ENCODE data around the gene TRIO. TPM values are rescaled to one million over a fixed set of nuclear protein-coding genes. Genes with fewer than 3 reads are reported as not detected.

The TRIO gene
- total RNA-seq, 1 donor from 2014 or later, result 170 TPM

DNA sequence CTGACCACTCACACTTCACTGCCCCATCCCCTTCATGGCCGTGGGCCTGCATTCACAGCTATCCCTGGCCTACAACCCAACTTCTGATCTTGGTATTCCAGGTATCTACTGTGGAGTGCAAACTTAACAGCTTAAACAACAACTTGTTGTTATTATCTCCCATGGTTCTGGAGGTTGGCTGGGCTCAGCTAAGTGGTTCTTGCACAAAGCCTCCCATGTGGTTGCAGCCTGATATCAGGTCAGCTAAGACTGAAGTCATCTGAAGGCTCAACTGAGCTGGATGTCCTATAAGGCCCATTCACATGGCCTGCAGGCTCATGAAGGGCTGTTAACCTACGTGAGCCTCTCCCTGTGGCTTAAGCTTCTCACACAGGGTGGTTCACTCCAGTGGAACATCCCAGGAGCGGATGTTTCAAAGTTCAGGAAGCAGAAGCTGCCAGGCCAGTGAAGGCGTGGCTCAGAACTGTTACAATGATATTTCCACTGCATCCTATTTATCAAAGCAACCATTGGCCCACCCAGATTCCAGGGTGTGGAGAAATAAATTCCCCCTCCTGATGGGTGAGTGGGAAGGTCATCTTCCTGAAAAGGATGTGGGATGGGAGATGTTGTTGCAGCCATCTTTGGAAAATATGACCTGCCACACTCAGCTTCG, 30.0 kb upstream of the TRIO start:
- TF ChIP-seq CTCF (conservative IDR thresholded peaks at IDR 0.05; ENCODE audit: low read depth, low read length), result no peak
- DNase-seq (ENCODE audit: low read depth), result no peak
- no peak overlapping the region for H3K4me3 ChIP-seq (ENCODE audit: low read depth, low read length)

GRCh38 chr5:14114615-14115251, 28.4 kb upstream of the TRIO start:
- DNase-seq (ENCODE audit: low read depth), result no peak
- no peak overlapping the region for H3K4me3 ChIP-seq (ENCODE audit: low read depth, low read length)
- TF ChIP-seq CTCF (conservative IDR thresholded peaks at IDR 0.05; ENCODE audit: low read depth, low read length), result no peak

- DNase-seq (ENCODE audit: low read depth), result no peak
- TF ChIP-seq CTCF (conservative IDR thresholded peaks at IDR 0.05; ENCODE audit: low read depth, low read length), result no peak
- H3K4me3 ChIP-seq (ENCODE audit: low read depth, low read length), result no peak overlapping the region
Observed at GRCh38 chr5:14115323-14115895, 27.7 kb upstream of the TRIO start.

DNA sequence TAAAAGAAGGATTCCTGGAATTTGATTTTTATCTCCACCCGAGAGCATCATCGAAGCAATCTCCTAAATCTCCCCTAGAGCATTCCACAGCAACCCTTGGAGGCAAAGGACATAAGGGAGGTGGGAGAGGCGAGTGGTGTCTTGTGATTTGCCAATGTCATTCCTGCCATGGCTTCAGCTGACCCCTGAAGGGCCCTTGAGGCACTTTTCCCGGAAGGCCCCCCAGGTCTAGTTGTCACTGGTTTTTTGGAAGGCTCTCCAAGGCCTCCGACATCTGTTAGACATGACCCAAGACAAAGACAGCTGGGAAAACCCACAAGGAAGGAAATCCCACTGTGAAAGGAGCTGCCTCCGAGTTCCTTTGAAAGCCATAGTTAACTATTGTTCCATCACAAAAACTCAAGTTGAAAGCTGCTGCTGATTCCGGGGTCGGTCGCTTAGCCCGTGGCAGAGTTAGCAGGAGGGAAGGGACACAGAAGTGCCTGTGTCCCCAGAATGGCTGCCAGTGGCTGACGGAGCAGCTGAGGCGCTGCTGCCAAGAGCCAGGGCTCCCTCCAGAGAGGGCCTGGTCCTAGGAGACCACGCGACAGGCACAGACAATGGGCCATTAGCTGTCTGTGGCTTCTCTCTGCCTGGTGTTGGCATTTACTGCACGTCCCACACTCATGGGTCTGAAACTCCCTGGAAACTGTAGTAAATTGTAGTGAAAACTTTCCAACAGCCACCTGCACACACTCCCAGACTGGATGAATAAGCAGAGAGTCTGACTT, 24.4 kb upstream of the TRIO start:
- TF ChIP-seq CTCF (conservative IDR thresholded peaks at IDR 0.05; ENCODE audit: low read depth, low read length), result no peak
- DNase-seq (ENCODE audit: low read depth), result no peak
- H3K4me3 ChIP-seq (ENCODE audit: low read depth, low read length), result no peak overlapping the region

GRCh38 chr5:14120176-14120575, 23.0 kb upstream of the TRIO start:
- no peak for TF ChIP-seq CTCF (conservative IDR thresholded peaks at IDR 0.05; ENCODE audit: low read depth, low read length)
- no peak for DNase-seq (ENCODE audit: low read depth)
- H3K4me3 ChIP-seq (ENCODE audit: low read depth, low read length), result no peak overlapping the region

DNA sequence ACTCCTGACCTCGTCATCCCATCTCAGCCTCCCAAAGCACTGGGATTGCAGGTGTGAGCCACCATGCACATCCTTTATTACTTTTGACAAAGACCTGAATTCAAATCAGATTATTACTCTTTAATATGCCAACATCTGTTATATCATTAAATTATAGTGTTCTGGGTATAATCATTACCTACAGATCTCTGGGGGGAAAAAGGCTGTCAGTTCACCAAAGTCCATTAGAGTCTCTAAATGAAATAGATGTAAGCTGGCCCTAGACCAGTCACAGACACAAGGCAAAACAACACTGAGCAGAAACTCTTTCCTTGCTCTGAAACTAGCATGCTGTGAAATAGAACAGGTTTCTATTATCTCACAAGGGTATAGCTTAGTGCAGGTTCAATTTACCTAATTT, 21.6 kb upstream of the TRIO start:
- no peak for TF ChIP-seq CTCF (conservative IDR thresholded peaks at IDR 0.05; ENCODE audit: low read depth, low read length)
- no peak overlapping the region for H3K4me3 ChIP-seq (ENCODE audit: low read depth, low read length)
- DNase-seq (ENCODE audit: low read depth), result no peak
